NCI-H526 (cell line): ENCODE results near the gene CDK3.

Experiments
- DNase-seq, 2 experiments: peaks; one replicate each; lab custom pipeline; 2025; lab: John Stamatoyannopoulos, UW

The CDK3 gene

GRCh38 chr17:76014100-76014924 lies 13.7 kb downstream of the CDK3 start:
- peak; percentile 59 to 92 for DNase-seq

DNA sequence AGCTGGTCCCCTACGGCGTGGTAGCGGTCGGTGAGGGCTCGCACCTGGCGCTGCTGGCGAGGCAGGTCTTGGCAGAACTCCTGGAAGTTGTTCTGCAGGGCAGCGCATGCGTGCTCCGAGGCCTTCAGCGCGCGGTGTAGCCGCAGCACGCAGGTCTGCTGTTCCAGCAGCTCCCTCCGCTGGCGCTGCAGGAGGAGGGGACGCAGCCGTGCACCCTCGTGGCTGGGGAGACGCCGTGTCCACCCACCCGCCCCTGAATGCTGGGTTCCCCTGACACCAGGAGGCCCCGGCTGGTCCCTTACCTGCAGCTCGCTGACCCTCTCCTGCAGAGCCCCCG lies 14.2 kb downstream of the CDK3 start:
- no peak for DNase-seq

DNA sequence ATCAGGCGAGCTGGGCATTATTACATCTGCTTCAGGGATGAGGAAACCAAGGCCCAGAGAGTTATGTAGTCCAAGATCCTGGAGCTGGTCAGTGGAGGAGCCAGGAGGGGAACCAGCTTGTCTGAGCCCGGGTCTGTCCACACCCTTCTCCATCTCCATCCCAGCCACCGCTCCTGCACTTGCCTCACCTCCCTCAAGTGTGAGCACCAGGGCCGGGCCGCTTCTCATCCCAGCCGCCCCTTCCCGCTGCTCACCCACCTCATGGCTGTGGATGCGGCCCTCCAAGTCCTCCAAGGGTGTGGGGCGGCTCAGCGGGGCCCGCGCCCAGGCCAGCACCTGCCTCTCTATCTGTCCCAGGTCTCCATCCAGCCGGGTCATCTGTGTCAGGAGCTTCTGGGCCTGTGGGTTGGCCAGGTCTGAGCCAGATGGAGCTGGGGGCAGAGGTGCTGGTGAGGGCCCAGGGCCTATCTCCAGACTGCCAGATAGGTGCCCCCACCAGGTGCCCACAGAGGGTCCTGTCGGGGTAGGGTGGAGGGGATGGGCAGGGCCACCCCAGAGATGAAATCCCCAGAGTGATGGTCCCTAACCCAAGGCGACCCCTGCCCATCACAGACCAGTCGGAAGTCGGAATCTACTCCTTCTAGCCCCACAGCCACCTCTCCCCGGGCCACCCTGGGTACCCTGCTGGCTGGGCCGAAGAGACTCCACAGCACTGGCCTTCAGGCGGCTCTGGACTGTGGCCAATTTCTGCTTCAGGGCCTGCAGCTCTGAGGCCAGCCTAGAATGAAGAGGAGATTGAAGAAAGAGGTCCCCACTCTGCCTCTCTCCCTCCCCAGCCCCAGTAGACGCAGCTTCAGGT lies 17.1 kb downstream of the CDK3 start:
- DNase-seq: no peak

GRCh38 chr17:76018340-76018680 lies 17.7 kb downstream of the CDK3 start:
- no peak for DNase-seq

GRCh38 chr17:76018801-76019200 lies 18.1 kb downstream of the CDK3 start:
- no peak for DNase-seq

DNA sequence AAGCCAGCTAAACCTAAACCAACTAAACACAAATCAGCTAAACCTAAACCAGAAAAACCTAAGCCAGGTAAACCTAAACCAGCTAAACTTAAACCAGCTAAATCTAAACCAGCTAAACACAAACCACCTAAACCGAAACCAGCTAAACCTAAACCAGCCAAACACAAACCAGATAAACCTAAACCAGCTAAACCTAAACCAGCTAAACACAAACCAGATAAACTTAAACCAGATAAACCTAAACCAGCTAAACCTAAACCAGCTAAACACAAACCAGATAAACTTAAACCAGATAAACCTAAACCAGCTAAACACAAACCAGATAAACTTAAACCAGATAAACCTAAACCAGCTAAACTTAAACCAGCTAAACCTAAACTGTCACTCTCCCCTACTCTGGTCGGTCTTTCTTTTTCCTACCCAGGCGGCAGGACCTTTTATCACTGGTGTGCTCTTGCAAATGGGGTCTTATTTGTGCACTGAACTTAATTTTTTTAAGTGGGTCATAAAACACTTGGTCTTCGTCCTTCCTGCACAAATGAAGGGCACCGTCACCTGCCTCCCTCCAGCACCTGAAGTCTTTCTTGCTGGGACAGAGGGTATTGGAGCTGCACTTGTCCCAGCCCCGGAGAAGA lies 19.3 kb downstream of the CDK3 start:
- DNase-seq: no peak

DNA sequence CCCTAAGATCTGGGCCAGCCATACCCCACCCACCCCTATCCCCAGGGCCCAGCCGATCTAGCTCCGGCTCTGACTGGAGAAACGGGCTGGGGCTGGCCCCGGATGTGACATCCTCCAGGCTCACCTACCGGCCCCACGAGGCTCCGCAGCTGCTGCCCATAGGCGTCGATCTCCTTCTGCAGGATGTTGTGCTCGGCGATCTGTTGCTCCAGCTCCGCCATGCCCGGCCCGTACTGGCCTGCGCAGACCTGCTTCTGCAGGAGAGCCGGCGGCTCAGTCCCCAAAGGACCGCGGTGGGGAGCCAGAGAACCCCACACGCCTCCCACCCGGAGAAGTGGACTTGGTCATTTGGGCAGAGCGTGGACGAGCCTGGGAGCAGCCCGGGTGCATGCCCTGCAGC lies 21.6 kb downstream of the CDK3 start:
- no peak for DNase-seq

GRCh38 chr17:76022973-76023899 lies 22.6 kb downstream of the CDK3 start:
- no peak for DNase-seq

- no peak for DNase-seq
Measured at GRCh38 chr17:76023900-76024237, 23.2 kb downstream of the CDK3 start.

GRCh38 chr17:76024353-76024752 lies 23.7 kb downstream of the CDK3 start:
- no peak for DNase-seq

DNA sequence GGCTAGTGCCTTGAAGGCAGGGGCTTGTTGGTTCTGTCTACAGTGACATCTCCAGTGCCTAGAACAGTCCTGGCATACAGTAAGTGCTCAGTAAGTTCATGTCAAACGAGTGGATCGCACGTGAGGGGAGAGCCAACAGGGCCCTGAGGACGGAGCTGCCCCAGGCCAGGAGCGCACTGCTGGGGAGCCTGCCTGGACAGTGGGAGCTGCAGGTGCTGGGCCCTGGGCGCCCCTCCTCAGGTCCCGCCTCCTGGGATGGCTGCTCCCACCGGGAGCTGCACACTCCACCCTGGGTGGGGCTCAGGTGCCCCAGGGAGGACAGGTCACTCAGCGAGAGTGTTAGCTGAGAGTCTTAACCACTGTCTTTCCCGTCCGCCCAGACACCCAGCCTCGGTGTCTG lies 24.6 kb downstream of the CDK3 start:
- DNase-seq: no peak

DNA sequence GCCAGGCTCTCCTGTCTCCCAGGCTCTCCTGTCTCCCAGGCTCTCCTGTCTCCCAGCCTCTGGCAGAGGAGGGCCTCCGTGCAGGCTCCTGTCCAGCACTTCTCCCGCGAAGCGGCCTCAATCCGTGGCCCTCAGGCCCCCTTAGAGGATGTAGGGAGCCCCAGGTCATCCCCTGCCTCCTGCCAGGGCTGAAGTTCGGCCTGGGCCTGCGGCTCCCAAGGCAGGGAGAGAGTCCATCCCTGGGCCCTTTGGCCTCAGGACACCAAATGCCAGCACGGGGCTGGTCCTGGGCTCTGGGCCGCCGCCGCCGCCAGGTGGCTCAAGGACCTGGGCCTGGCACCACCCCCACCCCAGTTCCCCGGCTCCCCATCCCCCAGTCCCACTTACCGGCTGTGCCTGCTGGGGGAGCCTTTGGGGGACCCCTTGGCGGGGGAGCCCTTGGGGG lies 26.1 kb downstream of the CDK3 start:
- DNase-seq: peak; percentile 15 to 69

- peak; percentile 78 to 93 for DNase-seq
Measured at GRCh38 chr17:76027159-76027839, 26.6 kb downstream of the CDK3 start, which contains the start of gene EVPL. TSS of gene EVPL (minus strand) at chr17:76027306. CDS start at chr17:76027198, 108 bp downstream.

- DNase-seq: no peak
Measured at GRCh38 chr17:76032073-76032779, 31.6 kb downstream of the CDK3 start.

- no peak for DNase-seq
Measured at GRCh38 chr17:76032780-76033108, 32.1 kb downstream of the CDK3 start.

DNA sequence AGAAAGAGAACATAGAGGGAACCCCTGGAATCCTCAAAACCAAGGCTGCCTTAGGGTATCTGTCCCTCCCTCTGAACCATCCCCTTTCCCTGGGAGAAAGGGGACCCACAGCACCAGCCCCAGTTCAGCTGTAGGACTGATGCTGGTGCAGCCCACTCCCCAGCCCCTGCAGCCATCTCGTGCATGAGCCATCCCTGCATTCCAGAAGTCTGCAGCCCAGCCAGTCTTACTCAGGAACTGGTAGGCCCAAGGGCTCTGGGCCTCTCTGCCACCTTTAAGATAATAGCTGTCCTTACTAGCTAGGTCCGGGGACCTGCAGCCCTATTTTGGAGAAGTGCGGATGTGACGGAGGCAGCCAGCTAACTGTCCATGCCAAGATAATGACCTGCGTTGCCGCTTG lies 32.5 kb downstream of the CDK3 start:
- no peak for DNase-seq

DNA sequence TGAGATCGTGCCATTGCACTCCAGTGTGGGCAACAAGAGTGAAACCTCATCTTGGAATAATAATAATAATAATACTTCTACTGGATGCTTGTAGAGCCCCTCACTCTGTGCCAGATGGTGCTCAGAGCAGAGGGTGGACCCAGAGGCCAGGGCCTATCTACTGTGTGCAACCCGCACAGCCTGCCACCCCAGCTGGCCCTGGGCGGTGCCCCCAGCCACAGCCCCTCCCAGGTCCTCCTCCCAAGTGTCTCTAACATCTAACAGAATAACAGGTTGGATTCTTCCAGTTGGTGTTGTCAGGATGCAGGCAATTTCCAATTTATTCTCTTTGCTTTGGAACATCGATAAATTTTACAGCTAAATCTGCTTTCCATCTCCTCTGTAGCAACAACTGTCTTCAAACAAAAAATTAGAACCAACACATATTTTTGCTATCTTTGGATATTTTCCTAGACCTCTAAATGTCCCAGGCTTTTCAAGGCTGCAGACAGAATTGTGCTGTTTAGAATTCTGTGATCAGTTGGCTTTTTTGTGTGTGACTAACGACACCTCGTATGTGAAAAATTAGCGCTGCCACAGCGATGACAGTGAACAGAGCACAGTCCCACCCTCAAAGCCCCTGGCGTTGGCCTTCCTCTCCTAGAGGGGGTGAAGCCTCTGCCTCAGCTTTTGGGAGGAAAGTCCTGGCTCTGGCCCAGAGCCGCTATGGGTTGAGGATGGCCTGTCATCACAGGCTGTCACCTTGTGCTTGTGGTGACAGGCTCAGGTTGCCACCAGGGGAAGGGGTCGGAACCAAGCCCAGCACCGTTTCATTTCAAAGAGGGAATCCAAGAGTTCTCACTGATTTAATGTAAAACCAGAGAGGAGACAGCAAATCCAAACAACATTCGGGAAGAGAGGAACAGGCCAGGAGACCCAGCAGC lies 34.0 kb downstream of the CDK3 start:
- DNase-seq: no peak

DNA sequence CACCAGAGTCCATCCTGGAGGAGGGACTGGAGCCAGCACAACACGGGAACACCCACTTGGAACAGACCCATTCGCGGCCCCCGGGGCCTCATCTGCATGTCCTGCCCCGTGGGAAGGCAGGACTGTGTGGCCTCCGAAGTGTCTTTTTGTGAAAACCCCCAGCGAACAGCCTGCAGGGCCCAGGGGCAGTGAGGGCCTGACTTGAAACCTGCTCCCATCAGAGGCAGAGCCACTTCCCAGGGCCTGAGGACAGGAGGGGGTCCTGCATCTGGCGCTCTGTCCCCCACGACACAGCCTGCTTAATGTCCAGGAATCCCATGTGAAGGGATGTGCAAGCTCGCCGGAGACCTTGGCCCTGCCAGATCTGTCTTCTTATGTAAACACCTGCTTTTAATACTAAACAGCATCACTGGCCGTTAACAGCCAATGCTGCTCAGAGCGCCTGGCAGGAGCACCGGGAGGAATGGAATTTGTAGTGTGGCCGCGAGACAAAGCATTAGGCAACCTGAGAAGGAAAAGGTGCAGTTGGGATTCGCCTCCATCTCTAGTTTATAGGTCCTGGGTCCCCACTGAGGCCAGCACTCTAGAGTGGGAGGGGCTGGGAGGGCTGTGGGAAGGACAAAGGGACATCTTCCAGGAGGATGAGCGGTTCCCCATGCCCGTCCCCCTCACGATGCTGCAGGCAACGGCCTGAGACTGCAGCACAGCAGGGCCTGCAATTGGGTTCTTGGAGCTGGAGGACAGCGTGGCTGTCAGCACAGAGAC lies 36.0 kb downstream of the CDK3 start:
- peak; percentile 73 to 87 for DNase-seq

DNA sequence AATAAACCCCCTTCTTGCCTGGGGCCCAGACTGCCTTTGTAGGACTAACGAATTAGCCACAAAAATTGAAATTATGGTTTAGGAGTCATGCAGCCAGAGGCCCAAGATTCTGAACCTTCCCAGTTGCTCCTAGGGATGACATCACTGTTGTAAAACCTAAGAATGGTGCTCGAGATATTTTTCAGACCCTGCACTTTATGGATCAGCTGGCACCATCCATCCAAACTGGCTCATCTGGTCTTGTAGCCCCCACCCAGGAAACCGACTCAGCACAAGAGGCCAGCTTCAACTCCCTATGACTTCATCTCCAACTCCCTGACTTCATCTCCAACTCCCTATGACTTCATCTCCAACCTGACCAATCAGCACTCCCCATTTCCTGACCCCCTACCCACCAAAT lies 37.4 kb downstream of the CDK3 start:
- no peak for DNase-seq
